Left forelimb (tissue), 1 donor: ENCODE results near the gene ARG2.
"Not testable (repeated sequence)": the region's sequence is repeated elsewhere in the genome, so short reads cannot be mapped to it uniquely, and the experiment has no call there.

Experiments
- DNase-seq: peaks from one replicate; pipeline ENCODE4 v3.0.0-alpha.2; 2018; ENCODE audit warnings: low spot score

Gene ARG2

DNA sequence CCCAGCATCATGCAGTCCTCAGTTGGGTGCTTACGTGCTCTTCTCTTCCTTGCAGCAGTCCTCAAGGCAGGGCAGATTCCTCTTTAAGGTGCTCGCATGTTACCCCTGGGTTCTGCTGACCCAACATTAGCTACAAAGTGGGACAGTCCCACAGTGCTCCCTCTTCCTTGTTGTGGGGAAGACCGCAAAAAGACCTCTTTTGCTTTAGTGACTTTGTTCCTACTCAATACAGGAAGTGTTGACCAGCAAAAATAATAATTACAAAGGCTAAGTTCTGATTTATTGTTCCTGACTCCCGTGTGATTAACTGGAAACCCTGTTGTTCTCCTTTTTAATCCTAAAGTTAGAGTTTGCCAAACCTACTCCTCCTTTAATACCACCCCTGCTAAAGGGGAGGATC is 33.4 kb upstream of the ARG2 start:
- no peak for DNase-seq

DNA sequence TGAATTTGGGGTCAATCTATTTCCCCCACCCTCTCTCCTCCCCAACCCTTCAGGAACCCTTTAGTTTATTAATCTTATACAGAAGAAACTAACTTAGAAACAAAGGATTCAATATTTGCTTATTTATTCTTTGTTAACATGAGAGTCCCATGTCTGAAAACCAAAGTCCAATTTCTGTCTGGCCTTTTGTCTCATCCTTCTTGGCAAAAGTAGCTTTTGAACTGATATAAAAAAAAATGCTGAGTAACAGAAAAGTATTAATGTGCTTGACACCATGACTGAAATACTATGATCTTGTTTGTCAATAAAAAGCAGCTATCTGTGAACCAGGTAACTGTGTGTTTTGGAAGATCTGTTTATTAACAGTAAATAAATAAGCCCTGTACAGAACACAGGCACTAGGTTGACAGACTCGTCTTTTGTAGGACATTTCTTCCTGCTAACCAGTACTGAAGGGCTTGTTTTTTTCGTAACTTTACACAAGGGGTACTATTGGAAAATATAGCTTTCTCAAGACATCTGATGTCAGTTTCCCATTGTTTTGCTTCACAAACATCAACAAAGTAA is 30.4 kb upstream of the ARG2 start:
- DNase-seq = no peak

DNA sequence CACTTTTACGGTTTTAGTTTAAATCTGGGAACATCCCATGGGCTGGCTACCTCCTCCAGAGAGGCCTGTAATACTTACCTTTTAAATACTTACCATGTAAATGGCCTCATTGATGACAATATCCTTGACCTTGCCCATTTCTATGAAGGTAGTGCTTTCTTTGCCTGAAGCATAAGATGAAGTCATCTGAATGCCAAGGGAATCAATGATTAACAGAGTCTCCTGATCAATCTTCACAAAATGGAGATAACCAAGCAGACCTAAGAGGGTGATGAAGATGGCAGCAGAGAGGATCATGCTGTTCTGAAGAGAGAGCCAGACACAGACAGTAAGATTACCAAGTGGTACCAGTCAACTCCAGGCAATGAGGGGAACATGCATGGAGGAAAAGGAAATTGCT is 26.1 kb upstream of the ARG2 start:
- not testable (repeated sequence) for DNase-seq

DNA sequence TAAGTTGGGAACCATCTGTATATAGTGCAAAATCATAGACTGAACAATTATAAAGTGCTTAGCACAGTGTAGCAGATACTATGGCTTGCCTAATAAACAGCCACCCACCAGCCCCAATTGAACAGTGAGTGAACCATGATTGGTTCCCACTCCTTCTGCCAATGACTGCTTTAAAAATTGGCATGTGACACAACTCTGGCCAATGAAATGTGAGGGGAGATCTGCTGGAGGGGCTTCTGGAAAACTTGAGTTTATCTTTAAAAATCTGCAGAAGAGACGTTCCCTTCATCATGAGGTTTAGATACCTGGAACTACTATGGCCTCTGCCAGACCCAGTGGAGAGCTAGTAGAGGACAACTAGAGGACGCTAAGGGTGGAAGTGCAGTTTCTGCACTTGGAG is 24.3 kb upstream of the ARG2 start:
- no peak for DNase-seq

DNA sequence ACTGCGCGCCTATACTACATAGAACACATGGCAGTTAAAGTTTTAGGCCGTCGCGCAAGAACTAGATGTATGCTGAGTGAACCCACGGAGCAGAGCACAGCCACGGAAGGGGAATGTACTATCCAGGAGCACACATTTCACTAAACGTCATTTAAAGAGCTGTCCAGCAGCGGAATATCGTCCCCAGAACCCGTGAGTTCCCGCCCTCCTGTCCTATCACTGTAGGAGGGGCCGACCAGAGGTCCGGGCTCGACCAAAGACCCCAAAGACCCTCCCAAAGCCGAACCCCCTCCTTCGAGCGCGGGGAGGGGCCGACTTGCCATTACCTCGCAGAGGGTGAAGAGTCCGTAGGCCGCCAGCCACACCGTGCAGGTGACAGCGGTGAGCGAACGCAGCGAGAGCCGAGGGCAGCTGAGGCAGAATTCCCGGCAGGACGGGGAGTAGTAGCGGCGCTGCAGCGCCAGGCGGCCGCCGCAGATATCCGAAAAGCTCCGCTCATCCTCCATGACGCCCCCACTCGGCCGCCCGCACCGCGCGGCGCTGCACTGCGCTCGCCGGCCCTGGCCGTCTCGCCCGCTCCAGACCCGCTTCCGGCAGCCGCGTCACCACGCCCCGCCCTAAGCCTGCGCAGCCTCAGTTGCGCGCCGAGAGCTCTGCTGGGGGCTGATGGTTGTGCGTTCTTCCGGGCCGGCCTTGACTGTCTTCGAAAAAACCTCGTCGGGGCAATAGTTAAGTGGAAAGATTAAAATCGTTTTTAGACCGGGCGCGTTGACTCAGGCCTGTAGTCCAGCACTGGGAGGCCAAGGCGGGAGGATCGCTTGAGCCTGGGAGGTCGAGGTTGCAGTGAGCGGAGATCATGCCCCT is 19.8 kb upstream of the ARG2 start, which contains the start of gene PIGH:
TSS of gene PIGH (minus strand) at position 571 of the 864 bp plus-strand sequence. CDS start at position 506, 65 bp downstream.
- DNase-seq = peak; percentile 92

DNA sequence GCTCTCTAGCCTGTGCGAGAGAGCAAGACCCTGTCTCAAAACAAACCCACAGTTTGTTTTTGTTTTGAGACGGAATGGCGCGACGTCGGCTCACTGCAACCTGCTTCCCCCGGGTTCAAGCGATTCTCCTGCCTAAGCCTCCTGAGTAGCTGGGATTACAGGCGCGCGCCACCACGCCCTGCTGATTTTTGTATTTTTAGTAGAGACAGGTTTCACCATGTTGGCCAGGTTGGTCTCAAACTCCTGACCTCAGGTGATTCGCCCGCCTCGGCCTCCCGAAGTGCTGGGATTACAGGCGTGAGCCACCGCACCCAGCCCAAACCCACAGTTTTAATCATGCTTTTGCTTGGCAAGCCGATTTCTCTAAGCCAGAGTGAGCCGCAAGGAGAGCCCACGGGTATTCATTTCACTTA is 19.2 kb upstream of the ARG2 start:
- DNase-seq = not testable (repeated sequence)

DNA sequence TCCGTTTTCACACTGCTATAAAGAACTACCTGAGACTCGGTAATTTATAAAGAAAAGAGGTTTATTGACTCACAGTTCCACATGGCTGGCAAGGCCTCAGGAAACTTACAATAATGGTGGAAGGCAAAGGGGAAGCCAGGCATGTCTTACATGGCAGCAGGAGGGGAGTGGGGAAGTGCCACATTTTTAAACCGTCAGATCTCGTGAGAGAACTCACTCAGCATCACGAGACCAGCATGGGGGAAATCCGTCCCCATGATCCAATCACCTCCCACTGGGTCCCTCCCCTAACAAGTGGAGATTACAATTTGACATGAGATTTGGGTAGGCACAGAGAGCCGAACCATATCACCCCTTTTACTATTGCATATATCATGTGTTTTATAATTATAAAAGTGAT is 17.6 kb upstream of the ARG2 start:
- DNase-seq = no peak

DNA sequence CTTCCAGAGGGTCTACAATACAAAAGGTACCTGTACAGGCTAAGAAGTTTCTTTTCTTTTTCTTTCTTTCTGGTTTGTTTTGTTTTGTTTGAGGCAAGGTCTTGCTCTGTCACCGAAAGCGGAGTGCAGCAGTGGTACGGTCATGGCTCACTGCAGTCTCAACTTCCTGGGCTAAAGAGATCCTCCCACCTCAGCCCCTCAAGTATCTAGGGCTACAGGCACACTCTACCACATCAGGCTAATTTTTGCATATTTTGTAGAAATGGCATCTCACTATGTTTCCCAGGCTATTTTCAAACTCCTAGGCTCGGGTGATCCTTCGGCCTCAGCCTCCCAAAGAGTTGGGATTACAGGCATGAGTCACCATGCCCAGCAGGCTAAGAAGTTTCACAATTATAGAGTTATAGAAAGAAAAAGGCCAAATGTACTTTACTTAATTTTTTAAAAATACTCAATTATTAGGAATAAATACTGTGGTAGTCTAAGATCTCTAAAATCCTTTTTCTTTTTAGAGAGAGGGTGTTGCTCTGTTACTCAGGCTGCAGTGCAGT is 16.6 kb upstream of the ARG2 start:
- no peak for DNase-seq

DNA sequence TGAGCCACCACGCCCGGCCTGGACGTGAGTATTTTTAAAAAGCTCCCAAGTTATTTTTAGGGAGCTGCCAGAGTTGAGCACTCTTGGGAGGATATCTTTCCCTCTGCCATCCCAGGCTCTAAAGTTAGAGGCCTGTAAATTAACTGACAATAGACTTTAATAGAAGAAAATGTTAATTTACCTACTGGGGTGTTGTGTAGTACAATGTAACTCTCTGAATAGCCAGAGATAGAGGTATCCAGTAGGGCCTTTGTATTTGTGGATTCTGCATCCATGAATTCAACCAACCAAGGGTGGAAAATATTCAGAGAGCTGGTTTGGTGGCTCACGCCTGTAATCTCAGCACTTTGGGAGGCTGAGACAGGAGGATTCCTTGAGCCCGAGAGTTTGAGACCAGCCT is 12.1 kb upstream of the ARG2 start:
- DNase-seq = no peak

DNA sequence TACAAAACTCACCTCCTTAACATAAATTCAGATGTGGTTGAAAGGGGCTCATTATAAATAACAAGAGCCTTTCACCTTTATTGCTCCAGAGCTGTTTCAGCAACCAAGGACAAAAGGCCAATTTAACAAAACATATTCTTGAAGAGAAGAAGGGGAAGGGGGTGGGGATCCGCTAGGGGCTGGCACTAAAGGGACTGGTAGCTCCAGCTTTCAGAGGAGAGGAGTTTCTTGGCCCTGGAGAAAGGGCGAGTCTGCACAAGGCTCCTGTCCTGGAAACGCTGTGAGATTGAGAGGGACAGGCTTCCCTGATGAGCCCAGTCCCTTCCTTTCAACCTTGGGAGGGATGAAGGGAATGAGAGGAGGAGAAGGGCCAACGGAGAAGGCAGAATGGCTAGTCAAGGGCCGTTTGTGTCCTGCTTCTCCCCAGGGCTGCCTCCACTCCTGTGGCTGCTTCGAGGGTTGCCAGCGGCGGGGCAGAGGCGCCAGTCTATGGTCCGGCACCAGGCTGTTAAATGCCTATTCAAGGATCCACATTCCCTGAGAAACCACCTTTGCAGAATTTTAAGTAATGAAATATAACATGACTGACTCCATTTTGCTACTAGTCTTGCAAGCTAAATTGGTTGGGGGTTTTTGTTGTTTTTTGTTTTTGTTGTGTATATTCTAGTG is 9.9 kb upstream of the ARG2 start:
- no peak for DNase-seq

DNA sequence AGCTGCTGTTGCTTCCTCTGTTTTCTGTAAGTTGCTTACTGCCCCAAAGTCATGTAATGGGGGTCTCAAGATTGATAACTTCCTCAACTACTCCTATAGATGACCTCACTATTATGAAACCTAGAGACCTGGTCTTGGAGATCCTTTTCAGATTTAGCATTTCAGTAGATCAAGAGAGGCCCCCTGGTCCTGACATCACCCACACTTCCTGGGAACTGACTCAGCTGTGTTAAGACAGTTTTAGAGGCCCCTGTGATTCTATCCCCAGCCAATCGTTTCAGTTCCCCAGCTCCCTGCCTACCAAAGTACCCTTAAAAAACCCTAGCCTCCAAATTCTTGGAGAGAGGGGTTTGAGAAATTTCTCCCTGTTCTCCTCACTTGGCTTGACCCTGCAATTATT is 9.2 kb upstream of the ARG2 start:
- no peak for DNase-seq

DNA sequence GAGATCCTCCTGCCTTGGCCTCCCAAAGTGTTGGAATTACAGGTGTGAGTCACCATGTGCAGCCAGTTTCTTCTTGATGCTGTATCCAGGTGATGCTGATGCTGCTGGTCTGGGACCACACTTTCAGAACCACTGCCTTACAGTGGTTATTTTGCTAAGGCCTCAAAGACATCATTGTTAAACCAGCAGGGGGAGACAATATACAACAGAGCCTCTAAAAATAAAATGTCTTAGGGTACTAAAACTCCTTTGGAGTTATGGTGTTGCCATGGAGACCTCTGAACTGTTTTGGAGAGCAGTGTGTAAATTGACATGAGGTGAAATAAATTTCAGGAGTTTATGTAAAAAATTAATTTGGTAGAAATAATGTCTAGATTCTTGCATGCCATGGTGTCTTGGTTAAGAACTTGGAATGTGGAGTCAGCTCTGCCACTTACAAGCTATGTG is 1.1 kb upstream of the ARG2 start:
- no peak for DNase-seq

DNA sequence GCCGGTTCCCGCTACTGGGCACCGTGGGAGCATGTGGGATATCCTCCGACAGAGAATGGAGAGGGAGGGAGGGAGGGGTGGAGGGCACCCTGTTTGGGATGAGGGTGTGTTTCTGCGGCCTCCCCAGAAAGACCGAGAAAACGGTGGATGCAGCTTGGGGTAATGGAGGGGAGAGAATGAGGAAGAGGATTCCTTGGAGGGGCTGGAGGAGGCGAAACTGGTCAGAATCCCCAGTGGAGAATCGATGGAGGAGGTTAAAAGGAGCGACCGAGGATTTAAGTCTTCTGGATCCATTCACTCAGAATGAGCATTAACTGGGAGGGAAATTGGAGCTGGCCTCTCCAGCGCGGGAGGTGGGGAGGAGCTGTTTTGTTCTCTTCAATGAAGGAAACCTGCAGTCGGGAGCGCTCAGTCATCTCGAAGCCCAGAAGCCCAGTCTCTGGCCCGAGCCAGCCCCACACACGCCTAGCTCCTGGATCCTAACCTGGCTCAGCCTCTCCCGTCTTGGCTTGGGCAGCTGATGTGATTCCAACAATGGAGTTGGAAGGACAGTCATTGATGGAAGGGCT is 581 bp downstream of the ARG2 start:
- no peak for DNase-seq

DNA sequence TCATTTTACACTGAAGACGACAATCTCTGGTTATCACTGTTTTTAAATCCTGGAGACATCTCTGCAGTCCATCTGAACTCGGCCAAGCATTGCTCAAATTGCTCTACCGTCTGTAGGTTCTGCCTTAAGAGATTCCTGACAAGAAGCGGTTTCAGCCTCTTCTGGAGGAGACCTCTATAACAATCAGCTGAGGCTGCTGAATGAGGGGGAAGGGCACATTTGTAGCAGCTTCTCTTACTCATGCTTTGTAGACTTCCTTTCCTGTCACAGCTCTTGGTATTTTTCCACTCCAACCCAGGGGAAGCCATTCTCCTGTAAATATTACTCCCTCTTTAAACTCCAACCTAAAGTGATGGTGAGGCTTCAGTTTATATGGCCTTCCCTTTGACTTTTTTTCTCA is 3.0 kb downstream of the ARG2 start:
- DNase-seq = no peak

DNA sequence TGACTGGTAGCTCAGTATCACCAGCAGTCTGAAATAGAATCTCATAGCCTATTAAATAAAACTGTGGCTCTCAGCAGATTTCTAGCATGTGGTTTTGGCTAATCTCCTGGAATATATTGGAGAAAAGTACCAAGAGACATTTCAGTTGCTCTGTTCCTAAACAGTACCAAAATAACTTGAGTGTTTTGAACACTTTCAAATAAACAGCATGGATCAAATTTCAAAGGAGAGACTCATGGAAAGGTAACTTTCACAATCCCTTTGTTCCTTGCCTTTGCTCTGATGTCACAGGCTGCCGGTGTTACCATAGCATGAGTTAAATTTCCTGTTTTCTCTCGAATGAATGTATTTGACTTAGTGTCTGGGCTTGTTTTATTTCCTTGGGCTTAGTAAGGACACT is 3.4 kb downstream of the ARG2 start:
- DNase-seq = no peak

DNA sequence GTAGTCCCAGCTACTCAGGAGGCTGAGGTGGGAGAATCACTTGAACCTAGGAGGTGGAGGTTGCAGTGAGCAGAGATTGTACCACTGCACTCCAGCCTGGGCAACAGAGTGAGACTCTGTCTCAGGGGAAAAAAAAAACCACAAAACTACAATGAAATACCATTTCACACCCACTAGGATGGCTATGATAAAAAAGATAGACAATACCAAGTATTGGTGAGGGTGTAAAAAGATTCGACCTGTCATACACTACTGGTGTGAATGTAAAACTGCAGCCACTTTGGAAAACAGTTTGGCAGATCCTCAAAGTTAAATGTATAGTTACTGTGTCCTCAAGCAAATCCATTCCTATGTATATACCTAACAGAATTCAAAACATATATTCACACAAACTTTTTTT is 6.4 kb downstream of the ARG2 start:
- DNase-seq = not testable (repeated sequence)

DNA sequence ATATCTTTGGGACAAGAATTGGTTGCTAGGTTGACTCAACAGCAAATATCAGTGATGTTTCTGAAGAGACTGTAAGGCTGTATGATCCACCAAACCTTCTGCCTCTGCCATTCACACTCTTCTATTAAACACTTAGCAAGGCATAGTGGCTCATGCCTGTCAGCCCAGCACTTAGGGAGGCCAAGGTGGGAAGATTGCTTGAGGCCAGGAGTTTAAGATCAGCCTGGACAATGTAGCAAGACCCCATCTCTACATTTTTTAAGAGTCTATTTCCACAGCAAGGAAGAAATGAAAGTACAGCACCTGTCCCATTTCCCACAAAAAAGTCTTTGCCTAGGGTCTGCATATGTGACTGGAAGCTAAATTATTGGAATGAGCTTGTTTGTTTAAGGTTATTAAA is 7.8 kb downstream of the ARG2 start:
- no peak for DNase-seq

DNA sequence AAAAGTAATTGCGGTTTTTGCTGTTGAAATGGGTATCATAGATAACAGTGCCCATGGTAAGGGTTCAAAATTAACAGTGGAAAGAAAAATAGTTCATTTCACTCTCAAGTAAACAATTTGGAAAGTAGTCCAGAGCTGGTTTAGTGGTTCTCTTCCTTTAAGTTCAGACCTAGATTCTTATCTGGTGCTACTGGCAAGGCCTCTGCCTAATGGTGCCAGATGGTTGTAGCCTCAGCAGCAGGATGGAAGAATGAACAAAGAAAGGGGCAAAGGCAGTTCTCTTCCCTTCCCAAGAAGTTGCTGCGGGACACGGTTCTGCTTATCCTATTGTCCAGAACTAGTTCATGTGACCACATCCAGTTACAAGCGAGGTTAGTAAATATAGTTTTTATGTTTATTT is 10.5 kb downstream of the ARG2 start:
- DNase-seq = no peak

DNA sequence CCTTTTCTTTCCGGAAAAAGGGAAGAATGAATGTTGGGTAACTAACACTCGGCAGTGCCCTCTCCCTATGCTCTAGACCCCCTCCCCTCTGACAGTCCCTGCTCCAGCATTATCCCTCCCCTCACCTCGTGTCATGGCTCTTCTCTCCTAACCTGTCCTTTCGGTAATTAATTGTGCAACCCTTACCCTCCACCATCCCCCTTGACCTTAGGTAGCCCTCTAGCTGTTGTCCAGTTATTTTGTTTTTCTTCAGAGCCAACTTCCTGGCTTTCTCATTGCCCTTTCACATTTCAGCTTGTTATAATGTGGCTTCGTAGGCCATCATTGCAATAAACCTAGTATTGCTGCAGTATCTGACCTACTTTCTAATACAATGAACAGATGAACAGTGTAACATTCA is 11.2 kb downstream of the ARG2 start:
- DNase-seq = no peak

DNA sequence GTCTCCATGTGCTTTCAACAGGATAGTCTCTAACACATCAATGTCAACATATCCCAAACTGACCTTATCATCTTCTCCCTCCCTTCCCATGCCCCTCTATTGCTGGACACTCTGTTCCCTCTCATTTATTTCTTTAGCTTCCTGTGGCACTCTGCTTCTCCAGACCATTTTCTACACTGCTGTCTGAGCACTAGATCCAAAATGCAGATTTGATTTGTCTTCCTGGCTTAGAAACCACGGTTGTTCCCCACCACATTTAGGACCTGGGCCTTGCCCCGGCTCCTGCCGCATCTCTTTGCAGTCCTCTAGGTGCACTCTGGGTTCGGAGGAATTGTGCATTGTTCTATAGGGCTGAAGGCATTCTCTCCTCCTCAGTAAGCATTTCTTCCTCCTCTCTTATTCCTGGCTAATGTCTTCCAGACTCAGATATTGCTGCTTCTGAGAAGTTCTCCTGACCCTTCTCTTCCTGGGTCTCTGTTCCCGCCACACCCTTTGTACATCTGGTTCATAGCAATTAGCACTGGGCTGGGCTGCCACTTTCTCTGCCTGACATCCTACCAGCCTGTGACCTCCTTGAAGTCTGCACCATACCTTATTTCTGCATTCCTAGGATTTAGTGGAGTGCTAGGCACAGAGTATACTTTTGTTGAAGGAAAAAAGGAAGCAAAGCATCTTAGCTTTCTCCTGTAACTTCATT is 13.9 kb downstream of the ARG2 start:
- no peak for DNase-seq

DNA sequence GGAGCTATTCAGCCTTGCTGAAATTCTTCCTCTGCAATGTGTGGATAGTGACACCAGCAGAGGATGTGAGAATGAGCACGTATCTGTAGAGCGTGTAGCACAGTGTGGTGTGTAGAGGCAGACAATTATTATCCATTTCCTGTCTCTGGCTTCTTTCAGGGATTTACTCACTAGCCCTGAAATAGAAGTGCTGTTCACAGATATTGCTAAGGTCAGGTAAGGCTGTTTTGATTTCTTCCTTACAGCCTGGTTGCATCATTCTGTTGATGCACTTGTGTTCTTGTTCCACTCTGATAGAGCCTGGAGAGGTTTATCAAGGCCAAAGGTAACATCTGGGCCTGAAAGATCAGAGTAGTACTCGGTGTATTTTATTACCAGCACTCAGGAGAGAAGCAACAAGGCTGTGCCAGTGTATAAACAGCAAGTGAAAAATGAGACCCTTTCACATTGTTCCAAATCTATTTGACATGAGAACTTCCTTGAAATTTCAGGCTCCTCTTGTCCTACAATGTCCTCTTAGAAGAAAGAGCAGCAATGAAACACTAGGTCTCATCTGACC is 16.7 kb downstream of the ARG2 start:
- DNase-seq = no peak

DNA sequence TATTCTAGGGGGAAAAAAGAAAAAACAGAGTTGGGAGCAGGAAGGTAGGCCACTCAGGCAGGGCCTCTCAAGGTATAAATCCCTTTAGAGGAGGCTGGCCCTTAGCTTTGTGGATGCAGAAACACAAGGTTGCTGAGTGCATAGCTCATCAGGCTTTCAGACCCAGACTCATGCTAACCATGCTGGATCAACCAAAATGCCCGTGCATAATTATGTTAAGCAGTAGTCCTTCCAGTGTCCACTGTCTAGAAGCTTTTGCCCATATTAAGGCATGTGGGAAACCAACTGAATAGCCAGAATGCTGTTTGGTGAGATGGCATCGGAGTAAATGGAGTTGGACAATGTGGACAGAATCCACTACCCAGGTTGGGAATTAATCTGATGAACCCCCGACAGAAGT is 18.9 kb downstream of the ARG2 start:
- DNase-seq = no peak
